Measurements from ENCODE around the gene CFAP97D2. TPM values are rescaled to one million over a fixed set of nuclear protein-coding genes. Genes with fewer than 3 reads are reported as not detected.

CFAP97D2 gene
- total RNA-seq, 1 donor from 2014 or later, result not detected

DNA sequence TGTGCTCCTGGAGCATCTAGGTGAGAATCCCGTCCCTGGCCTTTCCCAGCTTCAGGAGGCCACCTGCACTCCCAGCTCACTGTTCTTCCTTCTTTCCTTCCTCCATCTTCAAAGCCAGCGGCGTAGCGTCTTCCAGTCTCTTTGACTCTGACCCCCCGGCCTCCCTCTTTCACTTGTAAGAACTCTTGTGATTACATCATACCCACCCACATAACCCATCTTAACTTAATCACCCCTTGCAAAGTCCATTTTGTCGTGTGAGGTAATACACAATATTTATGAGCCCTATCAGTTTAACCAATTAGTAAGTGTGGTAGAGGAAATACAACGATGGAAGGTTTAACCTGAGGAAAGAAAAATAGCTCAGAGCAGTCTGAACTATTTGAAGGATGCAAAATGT, 51.1 kb downstream of the CFAP97D2 start:
- DNase-seq (ENCODE audit: low spot score, unreplicated experiment), result no peak
- peaks cover 16% of the 10 kb centered on the region for H3K4me1 Mint-ChIP-seq (ENCODE audit: low read depth)
- no peak overlapping the region for H3K27ac Mint-ChIP-seq
- H3K27me3 Mint-ChIP-seq, result peaks cover 23% of the 10 kb centered on the region
- H3K36me3 Mint-ChIP-seq (ENCODE audit: insufficient read depth), result no peaks in the 10 kb centered on the region
- TF ChIP-seq, protein P1, sequence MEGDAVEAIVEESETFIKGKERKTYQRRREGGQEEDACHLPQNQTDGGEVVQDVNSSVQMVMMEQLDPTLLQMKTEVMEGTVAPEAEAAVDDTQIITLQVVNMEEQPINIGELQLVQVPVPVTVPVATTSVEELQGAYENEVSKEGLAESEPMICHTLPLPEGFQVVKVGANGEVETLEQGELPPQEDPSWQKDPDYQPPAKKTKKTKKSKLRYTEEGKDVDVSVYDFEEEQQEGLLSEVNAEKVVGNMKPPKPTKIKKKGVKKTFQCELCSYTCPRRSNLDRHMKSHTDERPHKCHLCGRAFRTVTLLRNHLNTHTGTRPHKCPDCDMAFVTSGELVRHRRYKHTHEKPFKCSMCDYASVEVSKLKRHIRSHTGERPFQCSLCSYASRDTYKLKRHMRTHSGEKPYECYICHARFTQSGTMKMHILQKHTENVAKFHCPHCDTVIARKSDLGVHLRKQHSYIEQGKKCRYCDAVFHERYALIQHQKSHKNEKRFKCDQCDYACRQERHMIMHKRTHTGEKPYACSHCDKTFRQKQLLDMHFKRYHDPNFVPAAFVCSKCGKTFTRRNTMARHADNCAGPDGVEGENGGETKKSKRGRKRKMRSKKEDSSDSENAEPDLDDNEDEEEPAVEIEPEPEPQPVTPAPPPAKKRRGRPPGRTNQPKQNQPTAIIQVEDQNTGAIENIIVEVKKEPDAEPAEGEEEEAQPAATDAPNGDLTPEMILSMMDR (IDR thresholded peaks at IDR 0.05; ENCODE audit: unreplicated experiment), result no peak
- H3K4me3 Mint-ChIP-seq (ENCODE audit: low read depth), result no peak overlapping the region
- H3K9me3 Mint-ChIP-seq (ENCODE audit: low read depth), result peaks cover 4% of the 10 kb centered on the region

DNA sequence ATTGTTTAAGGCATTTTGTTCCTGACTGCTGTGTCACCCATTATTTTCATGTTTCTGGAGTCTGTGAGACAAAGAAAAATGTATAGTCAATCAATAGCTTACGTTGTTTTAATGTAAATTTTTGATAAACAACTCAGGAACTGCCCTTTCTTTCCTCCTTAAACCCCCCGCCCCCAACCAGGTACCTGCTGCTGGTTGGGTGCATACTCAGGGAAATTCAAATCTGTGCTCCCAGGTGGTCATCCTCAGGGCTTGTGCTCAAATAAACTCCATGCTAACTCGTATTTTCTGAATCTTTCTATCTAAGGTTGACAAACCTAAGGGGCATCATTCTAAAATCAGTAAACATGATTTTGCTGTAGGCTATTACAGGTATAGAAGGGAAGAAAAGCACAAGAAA, 51.5 kb downstream of the CFAP97D2 start:
- TF ChIP-seq, protein P1 (IDR thresholded peaks at IDR 0.05; ENCODE audit: unreplicated experiment), result no peak
- Mint-ChIP-seq H3K27ac (peak overlapping the region; percentile 70), H3K4me3 (ENCODE audit: low read depth) (no peak overlapping the region), H3K4me1 (ENCODE audit: low read depth) (peaks cover 19% of the 10 kb centered on the region), H3K27me3 (peaks cover 23% of the 10 kb centered on the region), H3K36me3 (ENCODE audit: insufficient read depth) (no peaks in the 10 kb centered on the region), H3K9me3 (ENCODE audit: low read depth) (peaks cover 4% of the 10 kb centered on the region)
- DNase-seq (ENCODE audit: low spot score, unreplicated experiment), result no peak

DNA sequence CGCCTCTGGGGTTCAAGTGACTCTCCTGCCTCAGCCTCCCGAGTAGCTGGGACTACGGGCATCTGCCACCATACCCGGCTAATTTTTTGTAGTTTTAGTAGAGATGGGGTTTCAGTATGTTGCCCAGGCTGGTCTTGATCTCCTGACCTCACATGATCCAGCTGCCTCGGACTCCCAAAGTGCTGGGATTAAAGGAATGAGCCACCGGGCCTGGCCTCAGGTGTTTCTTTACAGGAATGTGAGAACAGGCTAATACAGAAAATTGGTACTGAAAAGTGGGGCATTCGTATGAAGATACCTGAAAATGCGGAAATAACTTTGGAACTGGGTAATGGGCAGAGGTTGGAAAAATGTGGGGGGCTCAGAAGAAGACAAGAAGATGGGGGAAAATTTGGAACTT, 52.8 kb downstream of the CFAP97D2 start:
- Mint-ChIP-seq H3K9me3 (ENCODE audit: low read depth) (peaks cover 4% of the 10 kb centered on the region), H3K4me3 (ENCODE audit: low read depth) (no peak overlapping the region), H3K27me3 (peaks cover 20% of the 10 kb centered on the region), H3K36me3 (ENCODE audit: insufficient read depth) (no peaks in the 10 kb centered on the region), H3K27ac (no peak overlapping the region), H3K4me1 (ENCODE audit: low read depth) (peaks cover 22% of the 10 kb centered on the region)
- no peak for DNase-seq (ENCODE audit: low spot score, unreplicated experiment)
- TF ChIP-seq, protein P1 (IDR thresholded peaks at IDR 0.05; ENCODE audit: unreplicated experiment), result no peak

DNA sequence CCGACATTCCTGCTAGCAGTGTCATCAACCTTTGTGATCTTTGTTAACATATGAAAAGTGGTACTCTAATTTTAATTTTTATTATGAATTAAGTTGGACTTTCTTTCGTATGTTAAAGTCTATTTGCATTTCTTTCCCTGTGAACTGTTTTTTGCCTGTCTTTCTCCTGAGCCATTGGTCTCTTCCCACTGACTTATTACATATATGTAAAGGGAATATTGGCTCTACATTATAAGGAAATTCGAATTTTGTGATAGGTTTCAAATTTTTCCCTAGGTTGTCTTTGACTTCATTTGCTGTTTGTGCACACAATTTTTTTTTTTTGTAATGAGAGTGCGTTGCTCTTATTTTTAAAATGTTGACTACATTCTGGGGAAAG, 55.2 kb downstream of the CFAP97D2 start:
- H3K4me1 Mint-ChIP-seq (ENCODE audit: low read depth), result peaks cover 20% of the 10 kb centered on the region
- peaks cover 6% of the 10 kb centered on the region for H3K36me3 Mint-ChIP-seq (ENCODE audit: insufficient read depth)
- peaks cover 11% of the 10 kb centered on the region for H3K27me3 Mint-ChIP-seq
- peaks cover 4% of the 10 kb centered on the region for H3K9me3 Mint-ChIP-seq (ENCODE audit: low read depth)
- peak overlapping the region; percentile 87 for H3K4me3 Mint-ChIP-seq (ENCODE audit: low read depth)
- DNase-seq (ENCODE audit: low spot score, unreplicated experiment), result no peak
- TF ChIP-seq, protein P1 (IDR thresholded peaks at IDR 0.05; ENCODE audit: unreplicated experiment), result no peak
- H3K27ac Mint-ChIP-seq, result peak overlapping the region; percentile 50

DNA sequence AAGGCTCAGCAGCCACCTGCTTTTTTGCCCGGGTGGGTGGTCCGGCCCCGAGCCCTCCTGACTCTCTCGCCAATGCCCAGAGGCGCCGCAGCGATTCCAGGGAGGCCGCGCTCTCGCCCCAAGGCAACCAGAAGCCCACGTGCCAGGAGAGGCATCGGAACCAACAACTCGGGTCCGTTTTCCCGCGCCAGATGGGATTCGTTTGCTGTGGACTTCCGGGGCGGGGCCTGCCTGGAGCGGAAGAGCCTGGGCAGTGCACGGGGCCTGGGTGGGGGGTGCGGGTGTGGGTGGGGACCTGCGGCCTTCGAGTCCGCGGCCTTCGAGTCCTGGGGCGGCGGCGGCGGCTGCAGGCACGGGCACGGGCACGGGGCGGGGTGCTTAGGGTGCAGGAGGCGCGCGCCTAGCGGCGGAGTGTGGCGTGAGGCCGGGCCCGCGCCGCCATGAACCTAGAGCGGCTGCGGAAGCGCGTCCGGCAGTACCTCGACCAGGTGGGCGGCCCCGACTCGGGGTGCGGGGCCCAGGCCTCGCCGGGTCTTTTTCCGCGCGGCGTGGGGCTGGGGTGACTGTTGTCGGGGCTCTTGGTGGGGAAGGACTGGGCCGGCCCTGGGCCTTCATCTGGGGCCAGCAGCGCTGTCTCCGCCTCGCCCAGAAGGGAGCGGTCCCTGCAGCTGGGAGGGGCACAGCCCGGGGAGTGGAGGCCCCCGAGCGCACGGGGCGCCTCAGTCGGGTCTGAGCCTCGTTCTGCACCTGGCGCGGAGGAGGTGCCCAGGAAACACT, 55.8 kb downstream of the CFAP97D2 start, which contains the start of gene CDC16:
CDC16 (plus strand) TSS at position 253 of the 777 bp plus-strand sequence; CDS start at position 441, 188 bp downstream.
- TF ChIP-seq, protein P1 (IDR thresholded peaks at IDR 0.05; ENCODE audit: unreplicated experiment), result peak; percentile 26
- Mint-ChIP-seq H3K27ac (peak within 1 kb of the TSS; percentile 86), H3K9me3 (ENCODE audit: low read depth) (peaks cover 4% of the 10 kb centered on the region), H3K27me3 (peaks cover 7% of the 10 kb centered on the region), H3K36me3 (ENCODE audit: insufficient read depth) (peaks cover 8% of the 10 kb centered on the region), H3K4me1 (ENCODE audit: low read depth) (peaks cover 15% of the 10 kb centered on the region), H3K4me3 (ENCODE audit: low read depth) (peak within 1 kb of the TSS; percentile 87)
- peak; percentile 76 for DNase-seq (ENCODE audit: low spot score, unreplicated experiment)
